ENCODE data around the gene BCL11B. TPM values are rescaled to one million over a fixed set of nuclear protein-coding genes. Genes with fewer than 3 reads are reported as not detected.

The BCL11B gene
- total RNA-seq, 2 donors from 2014 or later: 0.19 to 0.43 TPM

DNA sequence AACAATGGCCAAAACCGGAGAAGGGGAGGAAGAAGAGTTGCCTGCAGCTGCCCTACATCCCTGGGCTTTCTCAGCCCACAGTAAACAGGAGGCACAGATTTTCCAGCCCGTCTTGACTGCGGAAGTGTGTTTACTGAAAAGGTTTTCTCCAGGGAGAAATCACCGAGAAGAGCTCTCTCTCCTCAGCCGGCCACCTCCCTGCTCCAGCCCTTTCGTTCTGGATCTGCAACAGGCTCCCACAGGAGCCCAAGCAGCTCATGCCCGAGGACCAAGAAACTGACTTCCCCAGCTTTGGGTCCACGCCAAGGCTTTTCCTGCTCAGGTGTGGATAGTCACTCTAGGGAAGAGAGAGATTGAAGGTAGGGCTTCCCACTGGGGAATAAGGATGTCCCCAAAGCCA, 61.7 kb downstream of the BCL11B start:
- no peaks in the 10 kb centered on the region for H3K27me3 ChIP-seq
- TF ChIP-seq, protein P1, sequence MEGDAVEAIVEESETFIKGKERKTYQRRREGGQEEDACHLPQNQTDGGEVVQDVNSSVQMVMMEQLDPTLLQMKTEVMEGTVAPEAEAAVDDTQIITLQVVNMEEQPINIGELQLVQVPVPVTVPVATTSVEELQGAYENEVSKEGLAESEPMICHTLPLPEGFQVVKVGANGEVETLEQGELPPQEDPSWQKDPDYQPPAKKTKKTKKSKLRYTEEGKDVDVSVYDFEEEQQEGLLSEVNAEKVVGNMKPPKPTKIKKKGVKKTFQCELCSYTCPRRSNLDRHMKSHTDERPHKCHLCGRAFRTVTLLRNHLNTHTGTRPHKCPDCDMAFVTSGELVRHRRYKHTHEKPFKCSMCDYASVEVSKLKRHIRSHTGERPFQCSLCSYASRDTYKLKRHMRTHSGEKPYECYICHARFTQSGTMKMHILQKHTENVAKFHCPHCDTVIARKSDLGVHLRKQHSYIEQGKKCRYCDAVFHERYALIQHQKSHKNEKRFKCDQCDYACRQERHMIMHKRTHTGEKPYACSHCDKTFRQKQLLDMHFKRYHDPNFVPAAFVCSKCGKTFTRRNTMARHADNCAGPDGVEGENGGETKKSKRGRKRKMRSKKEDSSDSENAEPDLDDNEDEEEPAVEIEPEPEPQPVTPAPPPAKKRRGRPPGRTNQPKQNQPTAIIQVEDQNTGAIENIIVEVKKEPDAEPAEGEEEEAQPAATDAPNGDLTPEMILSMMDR (IDR thresholded peaks at IDR 0.05): no peak
- no peak overlapping the region for H3K27ac ChIP-seq
- no peak for DNase-seq (ENCODE audit: low spot score)
- H3K36me3 ChIP-seq: no peaks in the 10 kb centered on the region
- no peaks in the 10 kb centered on the region for H3K4me1 ChIP-seq
- H3K4me3 ChIP-seq: no peak overlapping the region
- no peaks in the 10 kb centered on the region for H3K9me3 ChIP-seq

DNA sequence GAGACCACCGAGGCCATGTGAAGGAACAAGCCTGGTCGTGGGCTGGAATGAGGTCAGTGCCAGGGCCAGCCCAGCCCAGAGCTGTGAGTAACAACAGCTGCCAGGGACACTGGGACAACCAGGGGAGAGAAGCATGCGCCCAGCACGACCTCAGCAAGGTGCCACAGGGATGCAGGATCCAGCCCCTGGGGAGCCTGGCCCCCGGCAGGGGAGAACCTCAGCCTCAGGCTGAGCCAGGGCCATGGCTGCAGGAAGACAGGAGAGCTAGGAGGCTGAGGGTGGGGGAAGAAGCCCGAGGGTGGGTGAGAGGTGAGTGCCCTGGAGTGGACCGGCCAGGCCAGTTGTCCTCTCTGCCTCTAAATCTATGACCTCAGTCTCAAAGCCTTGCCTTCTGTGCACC, 62.6 kb downstream of the BCL11B start:
- Histone ChIP-seq H3K27ac (no peak overlapping the region), H3K4me3 (no peak overlapping the region), H3K36me3 (no peaks in the 10 kb centered on the region), H3K9me3 (no peaks in the 10 kb centered on the region), H3K27me3 (no peaks in the 10 kb centered on the region), H3K4me1 (no peaks in the 10 kb centered on the region)
- no peak for DNase-seq (ENCODE audit: low spot score)
- TF ChIP-seq, protein P1 (IDR thresholded peaks at IDR 0.05): no peak

DNA sequence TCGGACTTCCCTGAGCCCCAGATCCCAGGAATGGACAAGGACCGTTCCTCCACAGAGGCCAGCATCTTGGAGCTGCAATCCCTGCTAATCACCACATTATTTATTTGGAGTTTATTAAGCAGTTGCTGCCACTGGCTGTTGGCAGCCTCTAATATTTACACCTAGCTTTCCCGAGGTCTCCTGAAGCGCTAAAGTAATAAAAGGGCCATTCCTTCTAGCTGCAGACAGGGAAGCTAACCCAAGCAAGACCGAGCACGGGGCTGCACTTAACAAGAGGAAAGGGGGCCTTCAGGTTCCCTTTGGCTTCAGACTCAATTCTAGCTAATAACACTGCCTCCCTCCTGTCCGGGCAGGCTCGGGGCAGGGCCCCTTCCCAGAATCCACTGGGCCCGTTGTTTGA, 63.7 kb downstream of the BCL11B start:
- no peak for DNase-seq (ENCODE audit: low spot score)
- TF ChIP-seq, protein P1 (IDR thresholded peaks at IDR 0.05): no peak
- Histone ChIP-seq H3K4me1 (no peaks in the 10 kb centered on the region), H3K27me3 (no peaks in the 10 kb centered on the region), H3K9me3 (no peaks in the 10 kb centered on the region), H3K4me3 (no peak overlapping the region), H3K27ac (no peak overlapping the region), H3K36me3 (no peaks in the 10 kb centered on the region)

DNA sequence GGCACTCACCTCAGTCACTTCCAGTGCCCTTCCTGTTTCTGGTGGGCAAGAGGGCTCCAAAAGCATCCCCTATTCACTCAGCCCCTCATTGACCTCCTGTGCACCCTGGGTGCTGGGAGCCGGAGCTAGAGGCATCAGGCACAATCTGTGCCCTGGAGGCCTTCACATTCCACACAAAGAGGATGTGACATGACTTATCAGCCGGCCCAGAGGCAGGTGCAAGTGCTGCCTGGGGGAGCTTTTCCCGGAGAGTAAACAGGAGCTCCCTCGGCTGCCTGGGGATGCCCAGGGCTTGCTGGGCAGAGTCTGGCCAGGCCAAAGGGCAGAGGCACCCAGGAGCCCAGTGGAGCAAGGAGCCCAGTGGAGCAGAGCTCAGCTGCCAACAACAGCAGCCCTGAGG, 64.5 kb downstream of the BCL11B start:
- no peak for DNase-seq (ENCODE audit: low spot score)
- TF ChIP-seq, protein P1 (IDR thresholded peaks at IDR 0.05): no peak
- no peak overlapping the region for H3K4me3 ChIP-seq

DNA sequence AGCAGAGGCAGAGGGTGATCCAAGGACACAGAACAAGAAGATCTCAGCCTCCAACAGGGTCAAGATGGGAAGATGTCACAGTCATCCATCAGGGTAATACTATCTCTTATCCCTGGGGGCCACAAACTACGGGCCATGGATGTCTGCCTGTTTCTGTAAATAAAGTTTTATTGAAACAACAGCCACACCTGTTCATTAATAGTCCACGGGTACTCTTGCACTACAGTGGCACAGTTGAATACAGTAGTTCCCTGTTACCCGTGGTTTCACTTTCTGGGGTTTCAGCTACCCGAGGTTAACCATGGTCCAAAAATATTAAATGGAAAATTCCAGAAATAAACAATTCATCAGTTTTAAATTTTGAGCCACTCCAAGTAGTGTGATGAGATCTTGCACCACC, 65.9 kb downstream of the BCL11B start:
- no peak for DNase-seq (ENCODE audit: low spot score)
- Histone ChIP-seq H3K27ac (no peak overlapping the region), H3K36me3 (no peaks in the 10 kb centered on the region), H3K9me3 (no peaks in the 10 kb centered on the region), H3K4me3 (no peak overlapping the region), H3K27me3 (no peaks in the 10 kb centered on the region), H3K4me1 (no peaks in the 10 kb centered on the region)
- TF ChIP-seq, protein P1 (IDR thresholded peaks at IDR 0.05): no peak

More for the DNA sequence above, 64.5 kb downstream of the BCL11B start:
- Histone ChIP-seq H3K27me3 (no peaks in the 10 kb centered on the region), H3K4me1 (no peaks in the 10 kb centered on the region), H3K27ac (no peak overlapping the region), H3K9me3 (no peaks in the 10 kb centered on the region), H3K36me3 (no peaks in the 10 kb centered on the region)

DNA sequence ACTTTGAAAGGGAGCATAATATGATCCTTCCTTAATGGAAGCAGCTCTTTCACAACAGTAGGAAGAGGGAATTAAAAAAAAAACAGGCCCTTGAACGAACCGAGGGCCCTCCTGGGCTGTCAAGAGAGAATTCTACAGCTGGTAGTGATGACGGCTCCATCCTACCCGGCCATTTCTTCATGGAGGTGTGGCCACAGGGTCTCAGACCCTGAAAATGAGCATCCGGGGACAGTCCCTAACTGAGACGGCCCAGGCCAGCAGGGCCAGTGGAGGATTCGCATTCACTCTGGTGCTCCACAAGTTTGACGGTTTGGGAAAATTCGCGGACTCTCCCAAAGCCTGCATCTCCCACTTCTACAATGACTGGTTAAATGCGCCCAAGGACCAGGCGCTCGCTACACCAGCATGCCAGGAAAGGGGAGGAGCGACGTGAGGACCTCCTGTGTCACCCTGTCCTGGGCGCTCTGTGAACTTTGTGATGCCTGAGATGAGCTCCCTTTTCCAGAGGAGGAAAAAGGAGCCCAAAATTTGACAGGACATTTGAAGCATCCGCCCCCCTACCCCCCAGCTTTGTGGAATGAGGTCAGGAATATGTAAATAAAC, 66.8 kb downstream of the BCL11B start:
- H3K27me3 ChIP-seq: no peaks in the 10 kb centered on the region
- H3K4me1 ChIP-seq: no peaks in the 10 kb centered on the region
- no peak overlapping the region for H3K27ac ChIP-seq
- no peak for DNase-seq (ENCODE audit: low spot score)
- no peak overlapping the region for H3K4me3 ChIP-seq
- TF ChIP-seq, protein P1 (IDR thresholded peaks at IDR 0.05): no peak
- H3K9me3 ChIP-seq: no peaks in the 10 kb centered on the region
- no peaks in the 10 kb centered on the region for H3K36me3 ChIP-seq

Measured in right atrium auricular region (tissue), 2 donors.